Cardiac muscle cell (in vitro differentiated cells and primary cell): ENCODE data around the gene MIOS. TPM values are rescaled to one million over a fixed set of nuclear protein-coding genes. Genes with fewer than 3 reads are reported as not detected.
"Not testable (repeated sequence)": the region's sequence is repeated elsewhere in the genome, so short reads cannot be mapped to it uniquely, and the experiment has no call there.

Source experiments
- DNase-seq, 2 donors: peaks; one replicate each; pipeline versions ENCODE4 v3.0.0 to v3.0.0-alpha.2; 2010 to 2017; ENCODE audit warnings: low read depth in 1 of 2, low spot score in 1 of 2
- H3K27ac ChIP-seq: fragments of 200-600 bp; sonication (generic); 2 replicates; pipeline ENCODE4 v1.5.1; 2016
- H3K27me3 ChIP-seq: fragments of 200-600 bp; sonication (generic); 2 replicates; pipeline ENCODE4 v1.6.0; 2016; ENCODE audit warnings: control low read depth
- H3K36me3 ChIP-seq: fragments of 200-600 bp; sonication (generic); 2 replicates; pipeline ENCODE4 v1.5.1; 2016; ENCODE audit warnings: control low read depth
- H3K4me1 ChIP-seq: fragments of 200-600 bp; sonication (generic); 2 replicates; pipeline ENCODE4 v1.8.1; 2017; ENCODE audit warnings: low read depth, mild to moderate bottlenecking, mixed run types
- H3K4me3 ChIP-seq: fragments of 200-600 bp; sonication (generic); 2 replicates; pipeline ENCODE4 v1.5.1; 2016; ENCODE audit warnings: mild to moderate bottlenecking
- H3K9me3 ChIP-seq: fragments of 200-600 bp; sonication (generic); 2 replicates; pipeline ENCODE4 v1.5.1; 2017; ENCODE audit warnings: low read depth, mild to moderate bottlenecking, control low read depth
- polyA plus RNA-seq: library from polyadenylated mRNA; unstranded; fragments of >200 nt; fragmentation: Nextera tagmentation; extraction: Ambion mirVana; gene quantifications from 2 replicates; pipeline ENCODE4 v1.2.1, GENCODE V29; 2016
- total RNA-seq: library from RNA; depleted of rRNA; stranded (reverse); fragments of >200 nt; gene quantifications from 2 replicates; pipeline ENCODE4 v1.2.3, GENCODE V29; 2016
- TF ChIP-seq, protein P1 (sequence below): IDR thresholded peaks from 2 replicates; pipeline ENCODE4 v1.5.1; 2012; ENCODE audit warnings: low read depth, mild to moderate bottlenecking, low read length

Gene MIOS
- total and polyA plus RNA-seq, 2 experiments from 2014 or later, result 18.1 to 32.6 TPM

DNA sequence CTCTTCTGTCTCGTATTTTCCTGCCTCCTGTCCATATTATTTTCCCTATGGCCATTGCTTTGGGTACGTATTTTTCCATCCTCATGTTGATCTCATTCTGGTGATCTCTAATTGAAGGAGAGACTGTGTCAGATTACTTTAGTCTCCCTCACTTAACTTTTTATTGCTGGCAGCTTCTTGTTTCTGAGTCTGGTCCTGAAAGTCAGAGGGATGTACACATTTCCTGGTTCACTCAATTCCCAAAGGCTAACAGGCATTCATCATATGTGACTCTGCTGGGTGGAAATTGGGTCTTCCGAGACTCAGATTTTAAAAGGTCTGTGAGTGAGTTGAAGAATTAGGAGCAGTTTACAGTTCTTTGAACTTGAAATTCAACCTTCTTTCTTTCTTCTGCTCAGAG lies 84.8 kb downstream of the MIOS start:
- no peaks in the 10 kb centered on the region for H3K9me3 ChIP-seq
- no peaks in the 10 kb centered on the region for H3K4me1 ChIP-seq
- no peak for DNase-seq
- no peak overlapping the region for H3K4me3 ChIP-seq
- no peaks in the 10 kb centered on the region for H3K27me3 ChIP-seq
- no peaks in the 10 kb centered on the region for H3K36me3 ChIP-seq
- H3K27ac ChIP-seq, result no peak overlapping the region
- TF ChIP-seq, protein P1, sequence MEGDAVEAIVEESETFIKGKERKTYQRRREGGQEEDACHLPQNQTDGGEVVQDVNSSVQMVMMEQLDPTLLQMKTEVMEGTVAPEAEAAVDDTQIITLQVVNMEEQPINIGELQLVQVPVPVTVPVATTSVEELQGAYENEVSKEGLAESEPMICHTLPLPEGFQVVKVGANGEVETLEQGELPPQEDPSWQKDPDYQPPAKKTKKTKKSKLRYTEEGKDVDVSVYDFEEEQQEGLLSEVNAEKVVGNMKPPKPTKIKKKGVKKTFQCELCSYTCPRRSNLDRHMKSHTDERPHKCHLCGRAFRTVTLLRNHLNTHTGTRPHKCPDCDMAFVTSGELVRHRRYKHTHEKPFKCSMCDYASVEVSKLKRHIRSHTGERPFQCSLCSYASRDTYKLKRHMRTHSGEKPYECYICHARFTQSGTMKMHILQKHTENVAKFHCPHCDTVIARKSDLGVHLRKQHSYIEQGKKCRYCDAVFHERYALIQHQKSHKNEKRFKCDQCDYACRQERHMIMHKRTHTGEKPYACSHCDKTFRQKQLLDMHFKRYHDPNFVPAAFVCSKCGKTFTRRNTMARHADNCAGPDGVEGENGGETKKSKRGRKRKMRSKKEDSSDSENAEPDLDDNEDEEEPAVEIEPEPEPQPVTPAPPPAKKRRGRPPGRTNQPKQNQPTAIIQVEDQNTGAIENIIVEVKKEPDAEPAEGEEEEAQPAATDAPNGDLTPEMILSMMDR, result no peak

DNA sequence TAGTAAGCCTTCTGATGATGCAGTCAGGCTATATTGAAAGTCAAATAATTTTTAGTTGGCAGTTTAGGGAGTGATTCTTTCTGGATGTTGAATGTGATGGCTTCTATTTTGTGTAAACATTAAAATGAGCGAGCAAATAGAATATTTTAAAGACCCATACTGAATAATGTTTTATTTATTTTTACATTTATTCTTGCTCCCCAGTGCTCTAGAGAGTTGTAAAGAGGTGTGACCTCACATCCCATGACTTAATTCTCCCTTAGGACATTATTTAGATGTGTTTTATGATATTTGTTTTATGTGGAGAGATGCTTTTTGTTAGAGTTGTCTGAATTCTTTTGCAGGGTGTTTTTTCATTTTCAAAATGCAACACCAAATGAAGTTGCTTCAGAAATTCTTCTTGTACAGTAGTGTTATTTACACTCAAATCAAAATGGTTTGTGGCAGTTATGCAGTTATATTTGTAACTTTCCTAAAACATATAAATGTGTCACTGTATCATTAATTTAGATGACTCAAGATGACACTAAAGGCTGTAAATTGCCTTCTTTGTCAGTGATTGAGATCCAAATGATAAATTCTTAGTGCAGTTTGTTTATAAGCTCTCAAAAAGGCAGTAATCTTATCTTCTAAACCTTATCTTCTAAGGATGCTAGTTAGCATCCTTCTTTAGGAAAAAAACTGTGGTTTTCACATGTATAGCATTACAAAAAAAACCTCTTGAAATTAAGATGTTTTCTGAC lies 86.3 kb downstream of the MIOS start:
- no peaks in the 10 kb centered on the region for H3K36me3 ChIP-seq
- TF ChIP-seq, protein P1, result no peak
- H3K27me3 ChIP-seq, result no peaks in the 10 kb centered on the region
- H3K4me1 ChIP-seq, result no peaks in the 10 kb centered on the region
- no peak overlapping the region for H3K4me3 ChIP-seq
- DNase-seq, result no peak
- H3K27ac ChIP-seq, result no peak overlapping the region
- H3K9me3 ChIP-seq, result no peaks in the 10 kb centered on the region

DNA sequence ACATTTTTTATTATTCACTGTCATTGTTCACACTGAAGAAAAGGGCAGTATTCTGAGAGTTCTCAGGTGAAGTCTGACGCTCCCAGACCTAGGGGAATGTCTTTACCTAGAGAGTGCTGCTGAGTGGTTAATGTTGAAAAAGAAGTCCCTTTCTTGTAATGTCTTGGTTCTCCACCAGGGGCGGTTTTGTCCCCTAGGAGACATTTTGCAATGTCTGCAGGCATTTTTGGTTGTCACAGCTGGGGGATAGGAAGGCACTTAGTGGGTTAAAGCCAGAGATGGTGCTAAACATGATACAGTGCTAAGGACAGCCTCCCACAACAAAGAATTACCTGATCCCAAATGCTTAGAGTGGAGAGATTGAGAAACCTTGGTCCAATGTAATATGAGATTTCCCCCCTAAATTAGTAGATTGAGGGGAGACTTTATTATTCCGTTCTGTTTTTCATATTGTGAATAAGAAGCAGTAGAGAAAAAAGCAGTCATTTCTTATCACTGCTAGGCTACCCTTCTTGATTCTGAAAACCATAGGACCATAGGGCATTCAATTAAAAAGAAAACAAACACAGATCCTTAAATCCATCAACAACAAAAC lies 87.0 kb downstream of the MIOS start:
- H3K27ac ChIP-seq, result no peak overlapping the region
- peak; percentile 29 to 40 for DNase-seq
- TF ChIP-seq, protein P1, result peak; percentile 55

DNA sequence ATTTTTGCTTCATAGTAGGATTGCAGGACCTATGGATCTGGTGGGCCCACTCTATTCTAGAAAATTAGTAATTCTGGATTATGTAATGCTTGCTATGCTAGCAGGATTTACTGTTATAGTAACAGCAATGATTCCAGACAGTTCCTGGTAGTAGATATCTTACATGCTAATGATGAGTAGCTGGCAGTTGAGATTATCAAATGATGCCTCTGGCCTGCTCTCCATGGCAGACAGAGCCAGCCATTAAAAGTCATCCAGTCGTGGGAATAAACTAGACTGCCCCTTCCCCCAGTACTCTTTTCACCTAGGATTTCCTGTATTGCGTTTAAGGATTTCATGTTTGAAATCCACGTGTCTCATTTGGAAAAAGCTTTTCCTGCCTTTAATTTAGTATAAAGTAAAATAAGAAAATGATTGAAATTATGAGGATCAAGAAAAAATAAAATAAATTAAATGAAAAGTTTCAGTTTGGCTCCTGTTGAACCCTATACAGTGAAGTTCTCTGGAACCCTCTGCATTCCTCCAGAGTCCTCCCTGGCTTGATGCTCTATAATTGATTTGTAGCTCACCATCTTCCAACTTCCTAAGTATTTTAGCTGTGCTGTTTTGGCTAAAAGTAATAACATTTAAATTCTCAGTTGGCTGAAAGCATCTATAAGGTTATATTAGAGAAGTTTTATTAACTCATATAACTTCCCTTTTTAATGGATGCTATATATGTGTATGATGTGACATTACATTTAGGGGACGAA lies 88.5 kb downstream of the MIOS start:
- Histone ChIP-seq H3K4me3 (no peak overlapping the region), H3K27me3 (no peaks in the 10 kb centered on the region), H3K4me1 (no peaks in the 10 kb centered on the region), H3K27ac (no peak overlapping the region), H3K9me3 (no peaks in the 10 kb centered on the region), H3K36me3 (no peaks in the 10 kb centered on the region)
- TF ChIP-seq, protein P1, result no peak
- peak in 1 of 2 donors; percentile 10 for DNase-seq

More for the DNA sequence above, 87.0 kb downstream of the MIOS start:
- Histone ChIP-seq H3K4me1 (no peaks in the 10 kb centered on the region), H3K4me3 (no peak overlapping the region), H3K9me3 (no peaks in the 10 kb centered on the region), H3K36me3 (no peaks in the 10 kb centered on the region), H3K27me3 (no peaks in the 10 kb centered on the region)

- not testable (repeated sequence) for H3K4me3 ChIP-seq, H3K9me3 ChIP-seq, H3K4me1 ChIP-seq, H3K27ac ChIP-seq, H3K36me3 ChIP-seq, H3K27me3 ChIP-seq, DNase-seq
Measured at GRCh38 chr7:7656459-7656858, 89.8 kb downstream of the MIOS start.

Other genes starting within 250 kb of the MIOS start
- gene COL28A1, start 31.0 kb upstream of the MIOS start, total RNA-seq, result 0.21 and 0.83 TPM in 2 replicates
- gene COL28A1, start 31.0 kb upstream of the MIOS start, polyA plus RNA-seq, result 0.65 and 0.70 TPM in 2 replicates
- 8.2 and 8.3 TPM in 2 replicates for gene UMAD1, start 73.9 kb downstream of the MIOS start, total RNA-seq
- 12.9 and 18.2 TPM in 2 replicates for gene UMAD1, start 73.9 kb downstream of the MIOS start, polyA plus RNA-seq
- gene RPA3, start 151.7 kb downstream of the MIOS start, total RNA-seq, result 16.6 and 25.9 TPM in 2 replicates
- 75.8 and 87.3 TPM in 2 replicates for gene RPA3, start 151.7 kb downstream of the MIOS start, polyA plus RNA-seq